Spinal cord (tissue), 10 donors: ENCODE measurements around the gene ENOX1. TPM values are rescaled to one million over a fixed set of nuclear protein-coding genes. Genes with fewer than 3 reads are reported as not detected.

Experiments used
- DNase-seq, 6 donors: peaks; one replicate each; pipeline versions ENCODE4 v3.0.0 to v3.0.0-alpha.2; 2013 to 2015; ENCODE audit warnings: low spot score in 6 of 6, low read depth in 4 of 6
- H3K27ac ChIP-seq: one replicate; pipeline ENCODE4 v1.5.1; 2013; ENCODE audit warnings: low read depth, low read length, control low read depth
- H3K27me3 ChIP-seq: one replicate; pipeline ENCODE4 v1.6.1; 2013; ENCODE audit warnings: low read length; ENCODE audit not compliant: control insufficient read depth, insufficient read depth
- H3K36me3 ChIP-seq: one replicate; pipeline ENCODE4 v1.6.1; 2013; ENCODE audit warnings: low read length; ENCODE audit not compliant: control insufficient read depth, insufficient read depth
- H3K4me1 ChIP-seq: one replicate; pipeline ENCODE4 v1.6.1; 2013; ENCODE audit warnings: low read length; ENCODE audit not compliant: control insufficient read depth, insufficient read depth
- H3K4me3 ChIP-seq: one replicate; pipeline ENCODE4 v1.5.1; 2013; ENCODE audit warnings: low read depth, low read length, control low read depth
- H3K9me3 ChIP-seq: one replicate; pipeline ENCODE4 v1.6.1; 2013; ENCODE audit warnings: low read length; ENCODE audit not compliant: control insufficient read depth, insufficient read depth
- WGBS: methylation state at CpG from one replicate; pipeline ENCODE4 v1.1.5; 2013; ENCODE audit warnings: missing lambda C conversion rate; ENCODE audit not compliant: insufficient coverage; 5-methylcytosine and 5-hydroxymethylcytosine counted together
- polyA plus RNA-seq, 2 donors: library from polyadenylated mRNA; unstranded; fragments of 120-200 nt; gene quantifications; one replicate each; pipeline ENCODE4 v1.2.1, GENCODE V29; 2013; ENCODE audit not compliant: insufficient read length in 2 of 2
- total RNA-seq, 2 donors: library from RNA; depleted of rRNA in 1 of 2; stranded (reverse); fragments of 120-200 nt in 1 of 2; fragments of >200 nt in 1 of 2; gene quantifications; one replicate each; pipeline versions ENCODE4 v1.2.3 to v1.2.4, GENCODE V29; 2013 to 2014
- donor health status: healthy.

ENOX1 gene
- total and polyA plus RNA-seq, 4 donors, result 17.9 to 20.5 (median 19.2) TPM

- Histone ChIP-seq H3K4me1 (peaks cover 20% of the 10 kb centered on the region), H3K36me3 (peaks cover 3% of the 10 kb centered on the region), H3K27me3 (no peaks in the 10 kb centered on the region), H3K4me3 (no peak overlapping the region), H3K27ac (no peak overlapping the region), H3K9me3 (no peaks in the 10 kb centered on the region)
- no peak for DNase-seq
- WGBS, result 47% methylated on average over 10 of the region's 10 CpGs
Measured at GRCh38 chr13:43319617-43320444, 466.9 kb downstream of the ENOX1 start.

- Histone ChIP-seq H3K36me3 (peaks cover 3% of the 10 kb centered on the region), H3K27ac (peak overlapping the region; percentile 61), H3K9me3 (no peaks in the 10 kb centered on the region), H3K4me1 (peaks cover 20% of the 10 kb centered on the region), H3K4me3 (no peak overlapping the region), H3K27me3 (no peaks in the 10 kb centered on the region)
- peak in 5 of 6 donors; percentile 73 to 95 (median 83) for DNase-seq
- 7% methylated on average over 4 of the region's 4 CpGs for WGBS
Measured at GRCh38 chr13:43316946-43317353, 469.8 kb downstream of the ENOX1 start.

- Histone ChIP-seq H3K36me3 (peaks cover 3% of the 10 kb centered on the region), H3K4me1 (peaks cover 20% of the 10 kb centered on the region), H3K4me3 (no peak overlapping the region), H3K27me3 (no peaks in the 10 kb centered on the region), H3K9me3 (no peaks in the 10 kb centered on the region), H3K27ac (no peak overlapping the region)
- no CpG with 5 or more reads among the region's 2 CpGs for WGBS
- peak in 1 of 6 donors; percentile 80 for DNase-seq
Measured at GRCh38 chr13:43316281-43316680, 470.5 kb downstream of the ENOX1 start.

GRCh38 chr13:43315522-43315921 is 471.2 kb downstream of the ENOX1 start:
- Histone ChIP-seq H3K27ac (no peak overlapping the region), H3K4me3 (no peak overlapping the region), H3K36me3 (peaks cover 3% of the 10 kb centered on the region), H3K27me3 (no peaks in the 10 kb centered on the region), H3K4me1 (peaks cover 20% of the 10 kb centered on the region), H3K9me3 (no peaks in the 10 kb centered on the region)
- DNase-seq, result peak in 2 of 6 donors; percentile 55 to 64
- 79% methylated on average over 2 of the region's 5 CpGs for WGBS

GRCh38 chr13:43309311-43309710 is 477.5 kb downstream of the ENOX1 start:
- 84% methylated on average over 3 of the region's 4 CpGs for WGBS

GRCh38 chr13:43307921-43308433 is 478.8 kb downstream of the ENOX1 start:
- no peak overlapping the region for H3K27ac ChIP-seq

More at GRCh38 chr13:43309311-43309710, 477.5 kb downstream of the ENOX1 start:
- Histone ChIP-seq H3K4me1 (peaks cover 15% of the 10 kb centered on the region), H3K4me3 (no peak overlapping the region), H3K27me3 (no peaks in the 10 kb centered on the region), H3K9me3 (no peaks in the 10 kb centered on the region), H3K27ac (no peak overlapping the region), H3K36me3 (peaks cover 3% of the 10 kb centered on the region)
- DNase-seq, result no peak

GRCh38 chr13:43307221-43307920 is 479.4 kb downstream of the ENOX1 start:
- Histone ChIP-seq H3K9me3 (no peaks in the 10 kb centered on the region), H3K27ac (peak overlapping the region; percentile 37), H3K4me1 (peaks cover 26% of the 10 kb centered on the region), H3K36me3 (peaks cover 3% of the 10 kb centered on the region), H3K4me3 (no peak overlapping the region), H3K27me3 (no peaks in the 10 kb centered on the region)
- DNase-seq, result no peak
- WGBS, result 39% methylated on average over 5 of the region's 6 CpGs

More at GRCh38 chr13:43307921-43308433, 478.8 kb downstream of the ENOX1 start:
- DNase-seq, result peak in 4 of 6 donors; percentile 54 to 87 (median 70)
- Histone ChIP-seq H3K9me3 (no peaks in the 10 kb centered on the region), H3K4me3 (no peak overlapping the region), H3K4me1 (peaks cover 25% of the 10 kb centered on the region), H3K36me3 (peaks cover 3% of the 10 kb centered on the region), H3K27me3 (no peaks in the 10 kb centered on the region)
- 54% methylated on average over 3 of the region's 7 CpGs for WGBS

GRCh38 chr13:43306372-43306771 is 480.4 kb downstream of the ENOX1 start:
- H3K4me1 ChIP-seq, result peaks cover 26% of the 10 kb centered on the region
- no peak overlapping the region for H3K27ac ChIP-seq
- no peaks in the 10 kb centered on the region for H3K9me3 ChIP-seq
- DNase-seq, result no peak
- H3K36me3 ChIP-seq, result peaks cover 3% of the 10 kb centered on the region
- no peak overlapping the region for H3K4me3 ChIP-seq
- H3K27me3 ChIP-seq, result no peaks in the 10 kb centered on the region

- no CpG with 5 or more reads among the region's 4 CpGs for WGBS
- Histone ChIP-seq H3K36me3 (peaks cover 3% of the 10 kb centered on the region), H3K9me3 (no peaks in the 10 kb centered on the region), H3K4me3 (no peak overlapping the region), H3K27me3 (no peaks in the 10 kb centered on the region), H3K27ac (no peak overlapping the region), H3K4me1 (peaks cover 26% of the 10 kb centered on the region)
- DNase-seq, result no peak
Measured at GRCh38 chr13:43305416-43305815, 481.4 kb downstream of the ENOX1 start.
